NB4 (cell line): ENCODE results near the gene DNAH1.

Experiments
- CTCF ChIP-seq: IDR thresholded peaks from one replicate; pipeline ENCODE4 v1.5.1; 2012; ENCODE audit warnings: low read depth, low read length
- MYC ChIP-seq: IDR thresholded peaks from 2 replicates; pipeline ENCODE4 v1.6.1; 2011; ENCODE audit warnings: low read depth, low read length
- POLR2A ChIP-seq: IDR thresholded peaks from 2 replicates; pipeline ENCODE4 v1.6.1; 2011; ENCODE audit warnings: mild to moderate bottlenecking; ENCODE audit not compliant: insufficient read length; ENCODE audit errors: extremely low read depth

GRCh38 chr3:52328536-52329080 is 12.5 kb downstream of the DNAH1 start:
- no peak for TF ChIP-seq POLR2A
- TF ChIP-seq CTCF = no peak
- no peak for TF ChIP-seq MYC
